ENCODE measurements around the gene ZNF341. TPM values are rescaled to one million over a fixed set of nuclear protein-coding genes. Genes with fewer than 3 reads are reported as not detected.

The ZNF341 gene
- total and polyA plus RNA-seq, 2 experiments from 2014 or later = 4.3 to 6.1 TPM

GRCh38 chr20:33841436-33841799 lies 109.6 kb downstream of the ZNF341 start:
- Histone ChIP-seq H3K79me2 (replicated peaks; ENCODE audit: insufficient read depth) (peaks cover 97% of the 10 kb centered on the region), H3K4me1 (ENCODE audit: insufficient read depth) (peaks cover 42% of the 10 kb centered on the region), H3F3A (replicated peaks; ENCODE audit: low read depth) (no peaks in the 10 kb centered on the region), H3K27ac (ENCODE audit: low read depth) (no peak overlapping the region), H4K20me1 (replicated peaks; ENCODE audit: insufficient read depth) (peaks cover 28% of the 10 kb centered on the region), H3K27me3 (ENCODE audit: insufficient read depth) (no peaks in the 10 kb centered on the region), H3K36me3 (ENCODE audit: insufficient read depth) (no peaks in the 10 kb centered on the region), H3K9me2 (ENCODE audit: insufficient read depth) (no peaks in the 10 kb centered on the region), H2AFZ (no peak overlapping the region), H3K4me2 (no peak overlapping the region), H3K4me3 (no peak overlapping the region)
- Mint-ChIP-seq H3K36me3 (ENCODE audit: low read depth) (no peaks in the 10 kb centered on the region), H3K9me3 (no peaks in the 10 kb centered on the region), H3K27me3 (ENCODE audit: insufficient read depth, low read depth, poor library complexity) (peaks cover 4% of the 10 kb centered on the region), H3K27ac (no peak overlapping the region), H3K4me1 (peaks cover 66% of the 10 kb centered on the region), H3K4me3 (no peak overlapping the region)
- ATAC-seq = no peak
- TF ChIP-seq JUNB (IDR thresholded peaks at IDR 0.05; ENCODE audit: unreplicated experiment) (no peak), CREB1 (CRISPR knock-in tag; IDR thresholded peaks at IDR 0.05; ENCODE audit: low read depth) (no peak), ZNF462 (CRISPR knock-in tag; IDR thresholded peaks at IDR 0.05) (no peak), POLR2AphosphoS5 (IDR thresholded peaks at IDR 0.05; ENCODE audit: low read depth) (no peak), ZNF114 (CRISPR knock-in tag; IDR thresholded peaks at IDR 0.05) (no peak), NANOG (IDR thresholded peaks at IDR 0.05; ENCODE audit: borderline replicate concordance) (no peak), EZH2phosphoT487 (IDR thresholded peaks at IDR 0.05; ENCODE audit: unreplicated experiment) (no peak), EZH2 (IDR thresholded peaks at IDR 0.05; ENCODE audit: low read depth, unreplicated experiment) (no peak), ZNF331 (CRISPR knock-in tag; IDR thresholded peaks at IDR 0.05; ENCODE audit: low read depth) (no peak), STAT1 (IDR thresholded peaks at IDR 0.05; ENCODE audit: unreplicated experiment) (no peak), ETS1 (IDR thresholded peaks at IDR 0.05) (no peak)
- TF ChIP-seq, protein P1, sequence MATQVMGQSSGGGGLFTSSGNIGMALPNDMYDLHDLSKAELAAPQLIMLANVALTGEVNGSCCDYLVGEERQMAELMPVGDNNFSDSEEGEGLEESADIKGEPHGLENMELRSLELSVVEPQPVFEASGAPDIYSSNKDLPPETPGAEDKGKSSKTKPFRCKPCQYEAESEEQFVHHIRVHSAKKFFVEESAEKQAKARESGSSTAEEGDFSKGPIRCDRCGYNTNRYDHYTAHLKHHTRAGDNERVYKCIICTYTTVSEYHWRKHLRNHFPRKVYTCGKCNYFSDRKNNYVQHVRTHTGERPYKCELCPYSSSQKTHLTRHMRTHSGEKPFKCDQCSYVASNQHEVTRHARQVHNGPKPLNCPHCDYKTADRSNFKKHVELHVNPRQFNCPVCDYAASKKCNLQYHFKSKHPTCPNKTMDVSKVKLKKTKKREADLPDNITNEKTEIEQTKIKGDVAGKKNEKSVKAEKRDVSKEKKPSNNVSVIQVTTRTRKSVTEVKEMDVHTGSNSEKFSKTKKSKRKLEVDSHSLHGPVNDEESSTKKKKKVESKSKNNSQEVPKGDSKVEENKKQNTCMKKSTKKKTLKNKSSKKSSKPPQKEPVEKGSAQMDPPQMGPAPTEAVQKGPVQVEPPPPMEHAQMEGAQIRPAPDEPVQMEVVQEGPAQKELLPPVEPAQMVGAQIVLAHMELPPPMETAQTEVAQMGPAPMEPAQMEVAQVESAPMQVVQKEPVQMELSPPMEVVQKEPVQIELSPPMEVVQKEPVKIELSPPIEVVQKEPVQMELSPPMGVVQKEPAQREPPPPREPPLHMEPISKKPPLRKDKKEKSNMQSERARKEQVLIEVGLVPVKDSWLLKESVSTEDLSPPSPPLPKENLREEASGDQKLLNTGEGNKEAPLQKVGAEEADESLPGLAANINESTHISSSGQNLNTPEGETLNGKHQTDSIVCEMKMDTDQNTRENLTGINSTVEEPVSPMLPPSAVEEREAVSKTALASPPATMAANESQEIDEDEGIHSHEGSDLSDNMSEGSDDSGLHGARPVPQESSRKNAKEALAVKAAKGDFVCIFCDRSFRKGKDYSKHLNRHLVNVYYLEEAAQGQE (IDR thresholded peaks at IDR 0.05; ENCODE audit: unreplicated experiment) = no peak
- TF ChIP-seq, protein P2, sequence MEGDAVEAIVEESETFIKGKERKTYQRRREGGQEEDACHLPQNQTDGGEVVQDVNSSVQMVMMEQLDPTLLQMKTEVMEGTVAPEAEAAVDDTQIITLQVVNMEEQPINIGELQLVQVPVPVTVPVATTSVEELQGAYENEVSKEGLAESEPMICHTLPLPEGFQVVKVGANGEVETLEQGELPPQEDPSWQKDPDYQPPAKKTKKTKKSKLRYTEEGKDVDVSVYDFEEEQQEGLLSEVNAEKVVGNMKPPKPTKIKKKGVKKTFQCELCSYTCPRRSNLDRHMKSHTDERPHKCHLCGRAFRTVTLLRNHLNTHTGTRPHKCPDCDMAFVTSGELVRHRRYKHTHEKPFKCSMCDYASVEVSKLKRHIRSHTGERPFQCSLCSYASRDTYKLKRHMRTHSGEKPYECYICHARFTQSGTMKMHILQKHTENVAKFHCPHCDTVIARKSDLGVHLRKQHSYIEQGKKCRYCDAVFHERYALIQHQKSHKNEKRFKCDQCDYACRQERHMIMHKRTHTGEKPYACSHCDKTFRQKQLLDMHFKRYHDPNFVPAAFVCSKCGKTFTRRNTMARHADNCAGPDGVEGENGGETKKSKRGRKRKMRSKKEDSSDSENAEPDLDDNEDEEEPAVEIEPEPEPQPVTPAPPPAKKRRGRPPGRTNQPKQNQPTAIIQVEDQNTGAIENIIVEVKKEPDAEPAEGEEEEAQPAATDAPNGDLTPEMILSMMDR (conservative IDR thresholded peaks at IDR 0.05; ENCODE audit: low read depth in 2 of 2) = no peak
- DNase-seq (ENCODE audit: low spot score) = no peak

All from GM23338 (cell line).